ENCODE results near the gene LRRC28. TPM values are rescaled to one million over a fixed set of nuclear protein-coding genes. Genes with fewer than 3 reads are reported as not detected.

LRRC28 gene
- total RNA-seq, 2 donors from 2014 or later = 27.2 to 28.4 TPM

- H3K4me1 ChIP-seq = peaks cover 5% of the 10 kb centered on the region
- peak overlapping the region; percentile 8 for H3K27ac ChIP-seq
- no peak overlapping the region for H3K9ac ChIP-seq (ENCODE audit: low read depth in 2 of 2, low read length in 2 of 2)
- no peaks in the 10 kb centered on the region for H3K9me3 ChIP-seq
- no peak for DNase-seq
- no peak for TF ChIP-seq CTCF (IDR thresholded peaks at IDR 0.05)
- H3K4me3 ChIP-seq = no peak overlapping the region
- H3K36me3 ChIP-seq = no peaks in the 10 kb centered on the region
- intact Hi-C loops (cut with DNase I) = loop anchor here (10.0 kb wide), 1 partner anchor 301 kb away; no protein-coding TSS in a partner anchor
- no peaks in the 10 kb centered on the region for H3K27me3 ChIP-seq
Measured at GRCh38 chr15:99403597-99403996, 152.3 kb downstream of the LRRC28 start.

- Histone ChIP-seq H3K9ac (ENCODE audit: low read depth in 2 of 2, low read length in 2 of 2) (no peak overlapping the region), H3K9me3 (no peaks in the 10 kb centered on the region), H3K4me3 (no peak overlapping the region), H3K4me1 (peaks cover 12% of the 10 kb centered on the region), H3K27ac (no peak overlapping the region), H3K36me3 (no peaks in the 10 kb centered on the region), H3K27me3 (no peaks in the 10 kb centered on the region)
- no peak for DNase-seq
- no peak for TF ChIP-seq CTCF (IDR thresholded peaks at IDR 0.05)
- intact Hi-C loops (cut with DNase I) = loop anchor here (10.0 kb wide), 1 partner anchor 300 kb away; no protein-coding TSS in a partner anchor
Measured at GRCh38 chr15:99404454-99404853, 153.2 kb downstream of the LRRC28 start.

- Histone ChIP-seq H3K27ac (no peak overlapping the region), H3K27me3 (no peaks in the 10 kb centered on the region), H3K36me3 (no peaks in the 10 kb centered on the region), H3K9ac (ENCODE audit: low read depth in 2 of 2, low read length in 2 of 2) (no peak overlapping the region), H3K4me1 (peaks cover 12% of the 10 kb centered on the region), H3K4me3 (no peak overlapping the region), H3K9me3 (no peaks in the 10 kb centered on the region)
- intact Hi-C loops (cut with DNase I) = loop anchor here (10.0 kb wide), 1 partner anchor 299 kb away; no protein-coding TSS in a partner anchor
- no peak for DNase-seq
- no peak for TF ChIP-seq CTCF (IDR thresholded peaks at IDR 0.05)
Measured at GRCh38 chr15:99406120-99406519, 154.8 kb downstream of the LRRC28 start.

GRCh38 chr15:99406716-99407487 is 155.6 kb downstream of the LRRC28 start:
- Histone ChIP-seq H3K9ac (ENCODE audit: low read depth in 2 of 2, low read length in 2 of 2) (no peak overlapping the region), H3K27me3 (no peaks in the 10 kb centered on the region), H3K36me3 (no peaks in the 10 kb centered on the region), H3K9me3 (no peaks in the 10 kb centered on the region), H3K4me1 (peaks cover 7% of the 10 kb centered on the region), H3K4me3 (no peak overlapping the region), H3K27ac (no peak overlapping the region)
- DNase-seq = no peak
- TF ChIP-seq CTCF (IDR thresholded peaks at IDR 0.05) = no peak
- intact Hi-C loops (cut with DNase I) = loop anchor here (10.0 kb wide), 1 partner anchor 298 kb away; no protein-coding TSS in a partner anchor

- no peaks in the 10 kb centered on the region for H3K27me3 ChIP-seq
- peaks cover 7% of the 10 kb centered on the region for H3K4me1 ChIP-seq
- H3K4me3 ChIP-seq = no peak overlapping the region
- DNase-seq = no peak
- no peaks in the 10 kb centered on the region for H3K36me3 ChIP-seq
- H3K27ac ChIP-seq = no peak overlapping the region
- H3K9me3 ChIP-seq = no peaks in the 10 kb centered on the region
- no peak overlapping the region for H3K9ac ChIP-seq (ENCODE audit: low read depth in 2 of 2, low read length in 2 of 2)
- no peak for TF ChIP-seq CTCF (IDR thresholded peaks at IDR 0.05)
- intact Hi-C loops (cut with DNase I) = loop anchor here (10.0 kb wide), 1 partner anchor 297 kb away; no protein-coding TSS in a partner anchor
Measured at GRCh38 chr15:99407716-99408115, 156.4 kb downstream of the LRRC28 start.

All from colonic mucosa (tissue), 4 donors.